ENCODE data around the gene MXD3.
"Not testable (repeated sequence)": the region's sequence is repeated elsewhere in the genome, so short reads cannot be mapped to it uniquely, and the experiment has no call there.

The MXD3 gene

DNA sequence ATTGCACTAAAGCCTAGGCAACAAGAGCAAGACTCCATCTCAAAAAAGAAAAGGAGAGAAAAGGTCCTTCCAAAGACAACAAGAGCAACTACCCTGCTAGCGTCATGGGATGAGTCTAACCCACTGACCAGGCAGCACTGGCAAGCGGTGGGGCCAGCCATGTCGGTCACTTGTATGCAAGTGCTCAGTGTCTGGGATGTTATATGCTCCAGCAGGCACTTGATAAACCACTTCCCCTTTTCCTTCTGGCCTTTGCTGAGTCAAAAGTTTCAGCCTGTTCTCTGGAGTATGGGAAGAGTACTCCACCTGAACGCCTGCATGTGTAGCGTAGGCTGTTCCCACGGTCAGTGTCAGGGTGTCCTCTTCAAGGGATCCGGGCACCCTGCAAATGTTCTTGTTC, 9.2 kb upstream of the MXD3 start:
- no peak for DNase-seq (ENCODE audit: low spot score)

DNA sequence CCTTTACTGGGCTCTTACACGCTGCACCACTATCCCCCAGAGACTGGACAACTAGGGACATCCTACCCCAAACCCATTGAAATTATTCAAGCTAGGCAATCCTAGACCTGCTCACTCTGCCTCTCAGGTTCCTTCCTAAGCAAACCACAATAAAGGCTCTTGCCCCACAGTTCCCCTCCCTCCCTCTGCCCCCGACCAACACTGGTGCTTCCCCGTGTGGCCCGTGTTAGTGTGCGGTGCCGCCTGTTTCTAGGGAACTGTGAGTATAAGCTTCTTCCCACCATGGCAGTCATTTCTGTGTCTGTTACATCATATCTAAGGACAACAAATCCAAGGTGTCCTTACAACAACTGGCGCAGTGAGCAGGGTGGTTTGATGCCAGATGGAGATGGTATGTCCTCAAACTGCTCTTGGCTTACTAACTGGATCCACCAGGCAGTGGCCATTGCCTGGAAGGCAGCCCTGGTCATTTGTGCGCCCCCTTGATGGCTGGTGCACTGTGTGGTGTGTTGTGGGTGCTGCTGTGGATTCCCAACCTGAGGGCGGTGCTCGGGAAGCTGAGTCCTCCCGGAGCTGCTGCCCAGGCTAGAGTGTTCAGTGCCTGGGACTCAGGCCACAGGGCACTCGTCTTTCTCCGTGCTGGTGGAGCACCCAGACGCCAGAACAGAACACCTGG, 8.4 kb upstream of the MXD3 start:
- DNase-seq (ENCODE audit: low spot score) = no peak

DNA sequence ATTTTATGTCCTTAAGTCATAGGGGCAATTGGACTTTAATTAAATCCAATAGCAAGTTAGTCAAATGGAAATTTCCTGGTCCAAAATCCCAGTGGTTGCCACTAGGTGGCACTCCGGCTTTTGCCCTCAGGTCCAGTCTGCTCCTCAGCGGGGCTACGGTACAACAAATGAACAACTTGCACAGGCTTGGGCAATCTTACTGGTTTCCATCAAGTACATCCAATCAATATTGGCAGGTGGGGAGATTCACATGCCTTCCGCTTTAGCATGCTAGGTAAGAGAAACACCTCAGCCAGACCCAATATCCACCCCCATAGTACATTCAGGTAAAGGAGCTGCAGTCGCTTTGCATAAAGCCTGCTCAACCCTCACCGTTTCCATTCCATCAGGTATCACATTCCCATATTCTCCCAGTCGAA, 6.3 kb upstream of the MXD3 start:
- no peak for DNase-seq (ENCODE audit: low spot score)

DNA sequence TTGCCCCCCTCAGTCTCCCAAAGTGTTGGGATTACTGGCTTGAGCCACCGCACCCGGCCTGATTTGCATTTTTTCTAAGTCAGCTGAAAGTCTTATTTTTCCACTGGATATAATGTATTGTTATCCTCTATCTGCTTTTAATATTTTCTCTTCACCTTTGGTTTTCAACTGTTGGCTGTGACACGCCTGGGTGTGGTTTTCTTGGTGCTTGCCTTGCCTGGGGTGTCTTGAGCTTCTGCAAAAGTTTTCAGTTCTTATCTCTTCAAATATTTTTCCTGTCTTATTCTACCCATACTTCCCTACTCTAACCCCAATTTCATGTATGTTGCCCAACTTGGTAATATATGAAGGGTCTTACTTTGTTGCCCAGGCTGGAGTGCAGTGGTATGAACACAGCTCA, 4.3 kb upstream of the MXD3 start:
- DNase-seq (ENCODE audit: low spot score) = no peak

DNA sequence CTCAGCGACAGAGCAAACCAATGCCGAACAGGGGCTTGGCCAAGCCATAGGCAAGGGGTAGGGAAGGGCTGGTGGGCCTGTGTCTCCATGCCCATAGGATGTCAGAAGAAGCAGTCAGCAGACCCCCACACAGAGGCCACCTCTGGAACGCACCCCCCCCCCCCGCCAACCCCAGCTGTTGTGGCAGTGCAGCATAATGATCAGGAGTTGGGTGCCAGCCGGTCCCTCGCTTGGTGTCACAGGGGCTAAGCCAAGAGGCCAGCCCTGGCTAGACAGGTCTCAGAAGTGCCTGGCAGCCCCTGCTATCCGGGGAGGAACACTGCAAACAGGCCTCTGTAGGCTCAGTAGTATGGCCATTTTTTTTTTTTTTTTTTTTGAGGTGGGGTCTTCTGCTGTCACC, 3.7 kb upstream of the MXD3 start:
- DNase-seq (ENCODE audit: low spot score) = no peak

DNA sequence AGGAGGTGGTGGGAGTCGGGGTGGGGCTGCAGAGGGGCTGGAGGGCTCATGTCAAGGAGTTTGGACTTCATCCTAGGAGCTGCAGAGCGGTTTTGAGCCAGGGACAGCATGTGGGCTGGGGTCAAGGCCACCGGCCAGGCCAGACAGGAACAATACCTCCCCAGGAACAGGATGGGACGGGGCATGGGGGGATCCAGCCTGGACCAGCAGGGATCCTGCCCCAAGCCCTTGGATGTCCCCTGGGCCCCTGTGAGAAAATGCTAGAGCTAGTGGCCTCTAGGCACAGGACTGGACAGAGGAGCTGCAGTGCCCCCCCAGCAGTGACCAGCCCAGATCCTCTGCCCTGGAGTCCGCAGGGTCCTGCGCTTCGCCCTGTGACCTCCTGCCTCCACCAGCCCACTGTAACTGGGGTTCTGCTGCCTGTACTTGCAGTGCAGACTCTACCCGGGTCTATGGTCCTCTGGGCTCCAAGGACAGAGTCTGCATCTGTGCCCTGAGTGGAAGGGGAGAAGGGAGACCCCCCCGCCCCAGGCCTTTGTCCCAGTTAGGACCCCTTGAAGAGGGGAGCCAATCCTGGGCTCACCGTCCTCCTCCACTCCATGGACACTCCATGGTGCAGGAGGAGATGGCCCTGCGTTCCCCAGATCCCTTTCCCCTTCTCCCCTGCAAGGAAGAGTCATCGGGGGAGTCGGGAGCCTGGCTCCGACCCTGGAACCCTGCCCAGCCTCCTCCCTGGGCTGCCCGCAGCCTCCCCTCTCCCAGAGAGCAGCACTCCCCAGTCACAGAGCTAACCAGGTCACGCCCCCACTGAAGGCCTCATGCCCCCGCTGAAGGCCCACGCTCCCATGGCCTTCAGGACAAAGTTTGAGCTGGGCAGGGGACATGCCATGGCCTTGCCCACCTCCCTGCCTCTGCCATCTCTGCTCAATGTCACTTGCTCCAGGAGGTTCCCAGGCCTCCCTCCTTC, 3.0 kb upstream of the MXD3 start:
- no peak for DNase-seq (ENCODE audit: low spot score)

DNA sequence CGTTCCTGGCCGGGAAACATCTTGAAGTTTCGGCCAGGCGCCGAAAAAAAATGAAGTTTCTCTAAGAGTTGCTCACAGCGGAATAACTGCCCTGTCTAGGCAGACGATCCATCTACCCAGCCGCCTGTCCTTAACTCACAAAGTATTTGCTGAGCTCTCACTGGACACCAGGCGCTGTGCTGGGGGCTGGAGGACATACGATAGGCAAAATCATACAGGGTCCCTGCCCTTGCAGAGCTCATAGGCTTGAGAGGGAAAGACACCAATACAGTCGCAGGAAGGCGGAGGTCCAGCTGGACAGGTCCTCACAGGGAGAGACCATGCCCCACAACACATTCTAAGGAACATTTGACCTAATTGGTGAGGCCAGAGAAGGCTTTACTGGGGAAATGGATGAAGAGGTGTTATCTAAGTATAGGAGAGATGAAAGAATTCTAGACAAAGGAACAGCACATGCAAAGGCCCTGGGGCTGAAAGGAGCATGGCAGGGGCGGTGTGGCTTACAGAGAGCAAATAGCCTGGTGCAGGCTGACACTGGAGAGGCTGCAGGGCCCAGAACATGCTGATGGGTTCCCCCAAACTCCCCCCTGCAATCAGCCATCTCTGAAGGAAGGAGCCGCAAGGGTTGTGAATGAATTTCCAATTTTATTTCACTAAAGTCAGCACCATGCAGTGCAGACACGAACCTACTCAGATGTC, 2.0 kb upstream of the MXD3 start:
- no peak for DNase-seq (ENCODE audit: low spot score)

DNA sequence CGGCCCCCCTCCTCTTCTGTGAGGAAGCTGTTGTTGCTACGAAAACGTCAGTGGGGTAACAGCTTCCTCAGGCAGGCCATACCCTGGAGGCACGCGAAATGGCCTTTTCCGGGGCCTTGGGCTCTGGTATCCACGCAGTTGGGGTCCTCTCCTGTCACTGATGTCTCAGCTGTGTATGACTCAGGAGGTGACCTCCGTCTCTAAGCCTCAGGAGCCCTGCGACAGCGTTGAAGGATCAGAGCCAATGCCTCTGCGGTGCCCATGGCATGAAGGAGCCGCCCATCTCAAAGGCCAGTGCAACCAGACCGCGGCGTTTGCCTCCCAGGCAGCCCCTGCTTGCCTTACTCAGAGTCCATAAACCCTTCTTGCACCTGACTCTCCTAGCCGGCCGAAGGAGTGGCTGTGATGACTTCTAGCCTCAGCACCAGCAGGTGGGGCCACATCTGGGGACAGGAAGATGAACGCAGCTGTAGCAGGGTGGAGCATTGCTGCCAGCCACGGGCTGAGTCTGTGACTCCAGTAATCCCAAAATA, 1.0 kb upstream of the MXD3 start:
- no peak for DNase-seq (ENCODE audit: low spot score)

DNA sequence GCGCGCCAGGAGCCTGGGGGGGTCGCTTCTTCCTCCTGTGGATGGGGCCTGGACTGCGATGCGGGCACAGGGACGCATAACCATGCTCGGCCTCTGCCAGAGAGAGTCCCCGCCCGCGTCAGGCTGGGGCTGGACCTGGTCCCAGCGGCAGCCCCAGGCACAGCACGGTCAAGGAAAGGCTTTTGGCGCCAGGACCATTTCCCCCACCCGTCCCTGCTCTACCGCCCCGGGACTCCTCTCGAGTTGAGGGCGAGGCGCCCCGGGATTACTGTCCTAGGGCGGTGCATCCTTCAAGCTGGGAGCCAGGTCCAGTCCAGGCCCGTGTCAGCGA, 341 bp downstream of the MXD3 start:
- no peak for DNase-seq (ENCODE audit: low spot score)

DNA sequence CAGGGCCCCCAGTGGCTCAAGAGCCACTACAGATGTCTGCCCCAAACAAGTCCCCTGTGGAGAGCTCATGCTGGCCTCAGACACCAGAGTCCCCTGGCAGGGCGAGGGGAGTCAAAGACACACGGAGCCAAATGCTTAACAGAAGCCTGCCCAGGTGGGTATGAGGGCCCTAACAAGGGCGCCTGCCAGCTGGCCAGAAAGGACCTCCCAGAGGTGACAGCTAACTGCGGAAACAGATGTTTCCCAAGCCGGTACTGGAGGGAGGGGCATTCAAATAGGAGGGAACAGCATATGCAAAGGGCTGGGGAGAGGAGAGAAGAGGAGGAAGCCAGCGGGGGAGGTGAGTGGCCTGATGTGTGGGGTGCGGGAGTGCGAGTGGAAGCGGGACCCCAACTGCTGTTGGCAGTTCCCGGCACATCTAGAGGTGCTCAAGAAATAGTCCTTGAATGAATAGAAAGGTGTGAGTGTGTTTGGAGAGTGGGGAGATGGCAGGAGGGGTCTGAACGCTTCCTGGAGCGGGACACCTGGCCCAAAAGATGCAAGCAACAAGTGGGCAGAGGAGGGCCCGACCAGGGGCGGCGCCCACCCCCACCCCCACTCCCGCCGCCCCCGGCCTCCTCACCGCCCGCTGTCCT, 824 bp downstream of the MXD3 start:
- DNase-seq (ENCODE audit: low spot score) = no peak

DNA sequence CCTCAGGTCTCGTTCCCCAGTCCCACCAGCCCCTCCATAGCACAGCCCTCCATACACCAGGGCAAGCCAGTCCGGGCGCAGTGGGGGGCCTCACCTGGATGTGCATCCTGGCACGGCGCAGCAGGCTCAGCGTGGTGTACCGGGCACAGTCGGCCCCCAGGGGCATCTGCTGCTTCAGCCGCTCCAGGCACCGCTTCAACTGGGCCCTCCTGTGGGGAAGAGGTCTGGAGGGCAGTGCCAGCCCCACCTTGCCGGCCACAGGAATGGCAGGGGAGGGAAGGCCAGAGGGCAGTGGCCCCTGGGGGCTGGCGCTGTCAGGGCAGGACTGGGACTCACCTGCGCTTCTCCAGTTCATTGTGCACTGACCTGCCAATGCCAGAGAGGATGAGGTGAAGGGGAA, 1.4 kb downstream of the MXD3 start:
- DNase-seq (ENCODE audit: low spot score) = no peak

DNA sequence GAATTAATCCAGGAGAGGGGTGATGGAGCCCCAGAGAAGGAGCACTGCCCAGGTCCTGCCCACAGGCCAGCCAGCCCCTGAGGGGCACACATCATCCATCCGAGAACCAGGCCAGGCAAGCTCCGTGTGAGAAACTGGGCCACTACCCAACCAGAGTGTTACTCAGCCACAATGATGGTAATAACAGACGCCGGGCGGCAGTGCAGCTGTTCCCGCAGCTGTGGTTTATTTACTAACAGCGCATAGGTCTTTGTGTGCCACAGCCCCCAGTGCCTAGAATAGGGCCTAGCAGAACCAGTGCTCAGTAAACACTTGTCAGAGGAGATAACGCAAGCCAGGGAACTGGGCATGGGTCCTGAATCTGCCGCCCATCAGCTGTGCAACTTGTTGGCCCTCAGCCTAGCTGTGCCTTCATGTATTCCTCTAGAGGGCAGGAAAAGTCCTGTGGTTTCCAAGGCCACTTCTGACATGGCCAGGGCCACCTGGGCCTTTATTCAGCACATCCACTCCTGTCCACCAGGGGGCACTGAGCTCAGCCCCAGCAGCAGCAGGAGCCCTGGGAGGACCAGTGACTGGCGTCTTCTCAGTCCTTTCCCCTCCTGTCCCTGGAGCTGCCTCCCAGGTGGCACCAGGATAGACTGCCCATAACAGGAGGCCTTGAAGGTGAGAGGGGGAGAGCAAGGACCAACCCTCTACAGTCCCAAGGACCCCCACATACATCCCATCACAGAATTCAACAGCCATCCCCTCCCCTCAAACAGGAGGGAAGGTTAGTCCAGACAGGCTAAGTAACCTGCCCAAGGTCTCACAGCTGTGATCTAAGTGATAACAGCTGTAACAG, 2.1 kb downstream of the MXD3 start:
- no peak for DNase-seq (ENCODE audit: low spot score)

DNA sequence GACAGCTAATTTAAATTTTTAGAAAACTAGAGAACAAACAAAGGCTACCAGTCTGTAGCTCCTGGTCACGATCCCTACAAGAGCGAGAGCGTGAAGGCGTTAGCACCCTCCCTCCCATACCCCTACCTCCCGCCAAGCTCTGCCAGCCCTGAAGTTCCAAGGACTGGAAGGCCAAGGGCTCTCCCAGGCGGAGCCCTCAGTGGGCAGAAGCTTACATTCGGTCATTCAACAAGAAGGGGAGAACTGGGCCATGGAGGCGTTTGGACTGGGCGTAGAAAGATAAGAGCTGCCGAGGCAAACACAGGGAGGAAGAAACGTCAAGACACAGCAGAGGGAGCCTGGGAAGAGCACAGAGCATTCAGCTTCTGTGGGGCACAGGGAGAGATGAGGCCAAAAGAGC, 3.0 kb downstream of the MXD3 start:
- DNase-seq (ENCODE audit: low spot score) = no peak

DNA sequence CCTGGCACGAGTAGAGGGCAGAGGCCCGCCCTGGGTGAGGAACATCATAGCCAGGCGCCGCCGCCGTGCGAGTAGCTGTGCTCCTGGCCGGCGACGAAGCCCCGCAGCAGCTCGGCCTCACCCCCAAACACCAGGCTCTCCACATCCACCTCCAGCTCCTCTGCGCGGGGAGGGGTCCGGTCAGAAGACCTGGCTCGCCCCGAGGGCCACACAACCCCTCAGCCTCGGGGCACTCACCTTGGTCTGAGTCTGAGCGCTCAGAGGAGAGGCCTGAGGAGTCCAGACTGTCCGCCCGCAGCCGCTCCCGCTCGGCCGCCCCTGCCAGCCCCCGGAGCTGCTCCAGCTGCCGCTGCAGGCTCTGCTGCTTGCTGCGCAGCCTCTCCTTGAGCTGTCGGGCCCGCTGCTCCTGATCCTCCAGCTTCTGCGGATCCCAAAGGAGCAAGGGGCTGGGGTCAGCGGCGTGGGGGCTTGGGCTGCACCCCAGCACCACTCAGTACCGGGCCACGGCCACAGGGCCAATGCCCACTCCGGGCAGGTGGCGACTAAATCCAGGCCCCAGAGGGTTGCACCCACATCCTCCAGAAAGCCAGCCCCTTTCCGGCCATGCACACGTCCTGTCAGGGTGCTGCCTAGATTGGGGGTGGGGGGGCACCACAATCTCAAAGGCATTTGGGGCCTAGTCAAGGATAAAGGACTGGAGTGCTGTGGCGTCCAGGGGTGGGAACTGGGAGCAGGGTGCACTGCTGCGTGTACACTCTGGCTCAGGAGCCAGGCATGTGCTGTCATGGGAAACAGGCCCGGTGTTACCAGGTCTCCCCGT, 3.9 kb downstream of the MXD3 start:
- DNase-seq (ENCODE audit: low spot score) = no peak

DNA sequence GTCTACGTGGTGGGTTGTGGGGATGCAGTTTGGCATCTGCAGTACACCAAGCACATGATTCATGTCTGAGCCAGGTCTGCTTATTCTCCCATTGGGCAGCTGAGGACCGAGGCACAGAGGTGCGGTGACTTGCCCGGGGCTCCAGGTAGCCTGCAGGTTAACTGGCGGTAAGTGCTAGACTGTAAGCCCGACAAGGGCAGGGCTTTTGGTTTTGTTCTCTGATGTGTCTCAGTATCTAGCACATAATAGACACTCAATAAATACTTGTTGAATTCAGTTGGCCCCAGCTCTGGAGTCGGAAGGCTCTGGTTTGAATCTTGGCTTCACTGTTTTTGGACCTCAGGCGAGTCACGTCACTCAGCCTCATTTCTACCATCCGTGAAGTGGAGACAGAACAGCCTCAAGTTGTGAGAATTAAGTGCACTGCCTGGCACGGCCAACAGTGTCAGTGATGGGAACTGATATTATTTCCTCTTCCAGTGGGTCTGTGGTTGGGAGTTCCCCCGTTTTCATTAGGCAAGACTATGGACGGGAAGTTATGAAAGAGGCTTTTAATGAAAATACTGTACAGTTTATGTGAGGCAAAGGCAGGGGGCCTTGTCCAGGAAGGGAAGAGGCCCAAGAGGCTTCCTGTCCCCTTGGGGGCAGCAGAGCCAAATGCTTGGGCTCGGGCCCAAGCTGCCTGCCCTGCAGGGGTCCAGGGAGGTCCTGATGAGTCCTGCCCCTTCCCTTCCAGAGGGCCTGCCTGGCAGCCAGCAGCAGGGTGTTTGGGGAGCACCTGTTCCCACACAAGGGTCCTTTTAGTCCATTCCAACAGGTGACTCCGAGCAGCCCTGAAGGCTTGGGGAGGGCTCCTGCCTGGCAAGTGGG, 4.8 kb downstream of the MXD3 start:
- DNase-seq (ENCODE audit: low spot score) = no peak

DNA sequence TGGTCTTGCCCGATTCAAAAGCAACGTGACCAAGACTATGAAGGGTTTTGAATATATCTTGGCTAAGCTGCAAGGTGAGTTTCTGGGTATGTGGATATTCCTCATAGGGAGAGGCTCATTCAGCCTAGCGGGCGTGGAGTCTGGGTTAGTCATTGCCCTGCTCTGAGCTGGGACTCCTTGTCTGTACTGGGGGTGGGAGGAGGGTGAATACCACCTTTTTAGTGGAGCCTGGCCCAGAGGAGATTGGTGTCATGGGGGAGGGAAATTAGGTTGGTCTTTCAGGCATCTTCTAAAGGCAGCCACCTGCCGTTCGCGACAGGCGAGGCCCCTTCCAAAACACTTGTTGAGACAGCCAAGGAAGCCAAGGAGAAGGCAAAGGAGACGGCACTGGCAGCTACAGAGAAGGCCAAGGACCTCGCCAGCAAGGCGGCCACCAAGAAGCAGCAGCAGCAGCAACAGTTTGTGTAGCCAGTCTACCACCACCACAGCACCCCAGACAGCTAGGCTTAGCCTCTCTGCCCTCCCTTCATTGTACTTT, 5.5 kb downstream of the MXD3 start:
- DNase-seq (ENCODE audit: low spot score) = not testable (repeated sequence)

DNA sequence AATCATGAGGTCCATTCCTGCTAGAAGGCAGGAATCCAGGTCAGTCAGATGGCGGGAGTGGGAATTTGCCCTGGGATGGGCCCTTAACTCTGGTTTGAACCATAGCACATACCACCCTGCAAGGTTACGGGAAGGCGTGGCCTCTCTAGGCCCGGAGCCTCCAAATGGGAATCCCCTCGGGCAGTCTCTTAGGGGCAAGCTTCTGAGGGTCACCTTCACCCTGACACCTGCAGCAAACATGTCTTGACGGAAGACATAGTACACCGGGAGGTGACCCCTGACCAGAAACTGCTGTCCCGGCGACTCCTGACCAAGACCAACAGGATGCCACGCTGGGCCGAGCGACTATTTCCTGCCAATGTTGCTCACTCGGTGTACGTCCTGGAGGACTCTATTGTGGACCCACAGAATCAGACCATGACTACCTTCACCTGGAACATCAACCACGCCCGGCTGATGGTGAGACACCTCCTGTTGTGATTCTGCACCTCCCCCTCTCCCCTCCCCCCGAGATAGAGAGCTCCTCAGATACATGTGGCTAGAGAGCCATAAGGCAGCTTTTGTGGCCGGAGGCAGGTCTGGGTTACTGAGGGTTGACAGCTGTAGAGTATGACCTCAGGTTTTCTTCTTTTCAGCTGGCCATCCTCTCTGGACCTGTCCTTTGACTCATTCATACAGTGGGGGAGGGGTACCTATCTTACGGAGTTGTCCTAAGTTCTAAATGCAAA, 7.1 kb downstream of the MXD3 start:
- no peak for DNase-seq (ENCODE audit: low spot score)

DNA sequence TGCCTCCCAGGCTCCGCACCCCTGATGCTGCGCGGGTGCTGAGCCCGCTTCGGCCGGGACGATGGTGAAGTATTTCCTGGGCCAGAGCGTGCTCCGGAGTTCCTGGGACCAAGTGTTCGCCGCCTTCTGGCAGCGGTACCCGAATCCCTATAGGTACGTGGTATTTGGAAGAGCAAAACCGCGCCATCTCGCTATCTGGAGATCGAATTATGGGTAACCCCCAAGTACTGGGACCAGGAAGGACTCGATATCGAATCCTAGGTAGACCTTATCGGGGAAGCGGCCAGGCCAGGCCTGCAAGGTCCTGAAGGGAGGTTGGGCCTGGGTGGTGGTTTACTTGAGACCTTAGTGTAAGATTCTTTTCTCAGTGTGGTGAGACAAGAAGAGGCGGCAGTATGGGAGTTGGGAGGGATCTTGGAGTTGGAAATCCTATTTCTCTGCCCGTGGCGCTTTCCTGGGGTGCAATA, 7.7 kb downstream of the MXD3 start:
- no peak for DNase-seq (ENCODE audit: low spot score)
